Effector memory CD4-positive, alpha-beta T cell (primary cell): ENCODE data around the gene RNF183.
"Not testable (repeated sequence)": the region's sequence is repeated elsewhere in the genome, so short reads cannot be mapped to it uniquely, and the experiment has no call there.

Source experiments
- DNase-seq, 3 donors: peaks; one replicate each; pipeline ENCODE4 v3.0.0-alpha.2; 2020
- H3K27ac ChIP-seq: 2 replicates; pipeline ENCODE4 v1.7.0; 2013; ENCODE audit warnings: mild to moderate bottlenecking, low read length, moderate library complexity; ENCODE audit not compliant: insufficient read depth, poor library complexity, severe bottlenecking
- H3K27me3 ChIP-seq: replicated peaks from 2 replicates; pipeline ENCODE4 v1.7.0; 2013; ENCODE audit warnings: mild to moderate bottlenecking, low read length; ENCODE audit not compliant: insufficient read depth, control insufficient read depth, poor library complexity, severe bottlenecking
- H3K36me3 ChIP-seq: 2 replicates; pipeline ENCODE4 v1.7.0; 2013; ENCODE audit warnings: mild to moderate bottlenecking, low read length, moderate library complexity; ENCODE audit not compliant: control insufficient read depth, insufficient read depth
- H3K4me1 ChIP-seq: 2 replicates; pipeline ENCODE4 v1.7.0; 2013; ENCODE audit warnings: low read length, mild to moderate bottlenecking; ENCODE audit not compliant: control insufficient read depth, insufficient read depth, poor library complexity, severe bottlenecking
- H3K4me3 ChIP-seq: 2 replicates; pipeline ENCODE4 v1.7.0; 2013; ENCODE audit warnings: low read length, low read depth, mild to moderate bottlenecking; ENCODE audit not compliant: insufficient read depth, poor library complexity, severe bottlenecking
- H3K9me3 ChIP-seq: 2 replicates; pipeline ENCODE4 v1.7.0; 2013; ENCODE audit warnings: mild to moderate bottlenecking, low read length, moderate library complexity; ENCODE audit not compliant: control insufficient read depth

Gene RNF183

GRCh38 chr9:113299800-113300292 is 3.3 kb downstream of the RNF183 start:
- no peak overlapping the region for H3K4me3 ChIP-seq
- no peaks in the 10 kb centered on the region for H3K9me3 ChIP-seq
- H3K27me3 ChIP-seq: no peaks in the 10 kb centered on the region
- no peak overlapping the region for H3K27ac ChIP-seq
- H3K36me3 ChIP-seq: no peaks in the 10 kb centered on the region
- DNase-seq: no peak
- no peaks in the 10 kb centered on the region for H3K4me1 ChIP-seq

GRCh38 chr9:113298924-113299770 is 4.0 kb downstream of the RNF183 start:
- Histone ChIP-seq H3K4me3 (no peak overlapping the region), H3K9me3 (no peaks in the 10 kb centered on the region), H3K36me3 (no peaks in the 10 kb centered on the region), H3K4me1 (no peaks in the 10 kb centered on the region), H3K27me3 (no peaks in the 10 kb centered on the region), H3K27ac (no peak overlapping the region)
- no peak for DNase-seq

- Histone ChIP-seq H3K36me3 (peaks cover under 1% of the 10 kb centered on the region), H3K4me3 (no peak overlapping the region), H3K9me3 (no peaks in the 10 kb centered on the region), H3K27ac (no peak overlapping the region), H3K27me3 (no peaks in the 10 kb centered on the region), H3K4me1 (no peaks in the 10 kb centered on the region)
- DNase-seq: no peak
Measured at GRCh38 chr9:113298311-113298710, 4.9 kb downstream of the RNF183 start.

- DNase-seq: no peak
- H3K36me3 ChIP-seq: peaks cover 12% of the 10 kb centered on the region
- no peak overlapping the region for H3K4me3 ChIP-seq
- H3K27me3 ChIP-seq: no peaks in the 10 kb centered on the region
- no peaks in the 10 kb centered on the region for H3K9me3 ChIP-seq
- H3K4me1 ChIP-seq: no peaks in the 10 kb centered on the region
- no peak overlapping the region for H3K27ac ChIP-seq
Measured at GRCh38 chr9:113296796-113297558, 6.2 kb downstream of the RNF183 start.

- not testable (repeated sequence) for H3K27me3 ChIP-seq, H3K4me1 ChIP-seq, DNase-seq, H3K4me3 ChIP-seq, H3K27ac ChIP-seq, H3K9me3 ChIP-seq
- peaks cover 19% of the 10 kb centered on the region for H3K36me3 ChIP-seq
Measured at GRCh38 chr9:113296247-113296646, 6.9 kb downstream of the RNF183 start.

- no peaks in the 10 kb centered on the region for H3K27me3 ChIP-seq
- H3K36me3 ChIP-seq: peaks cover 45% of the 10 kb centered on the region
- H3K27ac ChIP-seq: no peak overlapping the region
Measured at GRCh38 chr9:113293285-113293878, 9.8 kb downstream of the RNF183 start.

GRCh38 chr9:113290052-113290607 is 13.0 kb downstream of the RNF183 start:
- Histone ChIP-seq H3K27ac (no peak overlapping the region), H3K4me1 (no peaks in the 10 kb centered on the region), H3K9me3 (no peaks in the 10 kb centered on the region), H3K36me3 (peaks cover 73% of the 10 kb centered on the region), H3K4me3 (no peak overlapping the region), H3K27me3 (no peaks in the 10 kb centered on the region)
- no peak for DNase-seq

More at GRCh38 chr9:113293285-113293878, 9.8 kb downstream of the RNF183 start:
- Histone ChIP-seq H3K4me3 (no peak overlapping the region), H3K9me3 (no peaks in the 10 kb centered on the region), H3K4me1 (no peaks in the 10 kb centered on the region)
- no peak for DNase-seq

GRCh38 chr9:113289091-113289490 is 14.1 kb downstream of the RNF183 start:
- Histone ChIP-seq H3K4me1 (no peaks in the 10 kb centered on the region), H3K27me3 (no peaks in the 10 kb centered on the region), H3K4me3 (no peak overlapping the region), H3K9me3 (no peaks in the 10 kb centered on the region), H3K27ac (no peak overlapping the region), H3K36me3 (peaks cover 83% of the 10 kb centered on the region)
- no peak for DNase-seq

- H3K27me3 ChIP-seq: no peaks in the 10 kb centered on the region
- peaks cover 2% of the 10 kb centered on the region for H3K4me1 ChIP-seq
- no peak overlapping the region for H3K4me3 ChIP-seq
- peaks cover 65% of the 10 kb centered on the region for H3K36me3 ChIP-seq
- H3K9me3 ChIP-seq: no peaks in the 10 kb centered on the region
- DNase-seq: no peak
- no peak overlapping the region for H3K27ac ChIP-seq
Measured at GRCh38 chr9:113281356-113281755, 21.8 kb downstream of the RNF183 start.
